ENCODE data around the gene PHC2. TPM values are rescaled to one million over a fixed set of nuclear protein-coding genes. Genes with fewer than 3 reads are reported as not detected.

Gene PHC2
- total and polyA plus RNA-seq, 9 of the 15 experiments (the other 6 are each of a cell fraction or from before 2014, with no cell fraction given): 3.1 to 67.6 (median 34.6) TPM

- TF ChIP-seq ZNF639 (CRISPR knock-in tag; conservative IDR thresholded peaks at IDR 0.05 in 1 of 2, IDR thresholded peaks at IDR 0.05 in 1 of 2) (peak in 1 of 2 experiments; percentile 86; a peak in 2 of 4 replicates), GABPB2 (CRISPR knock-in tag; conservative IDR thresholded peaks at IDR 0.05) (0 out of 2 replicates have a peak, but pooled peaks have one; percentile 56), HMGN3 (IDR thresholded peaks at IDR 0.05; ENCODE audit: borderline replicate concordance, extremely low read depth, insufficient read length, low read depth, low read length) (peak; percentile 79), ZNF717 (CRISPR knock-in tag; IDR thresholded peaks at IDR 0.05) (no peak), HMG20B (CRISPR knock-in tag; IDR thresholded peaks at IDR 0.05) (0 out of 2 replicates have a peak, but pooled peaks have one; percentile 33), HMG20A (CRISPR knock-in tag; conservative IDR thresholded peaks at IDR 0.05) (no peak), ZNF740 (CRISPR knock-in tag; IDR thresholded peaks at IDR 0.05) (peak; percentile 54; the same call in 1 of the 2 replicates), ZNF740 (tag; IDR thresholded peaks at IDR 0.05) (no peak), HDAC1 (IDR thresholded peaks at IDR 0.05) (peak in 1 of 2 experiments; percentile 79; a peak in 2 of 4 replicates), HOXB6 (CRISPR knock-in tag; IDR thresholded peaks at IDR 0.05; ENCODE audit: borderline replicate concordance) (no peak), SRSF1 (IDR thresholded peaks at IDR 0.05; ENCODE audit: low read depth, low read length) (peak; percentile 64; the same call in 1 of the 2 replicates), ZBTB2 (IDR thresholded peaks at IDR 0.05) (peak; percentile 72; the same call in 1 of the 2 replicates), TCF7 (IDR thresholded peaks at IDR 0.05; ENCODE audit: borderline replicate concordance) (no peak), SMAD1 (IDR thresholded peaks at IDR 0.05; ENCODE audit: low read depth, low read length, partially characterized antibody) (peak; percentile 32), SMAD3 (CRISPR knock-in tag; conservative IDR thresholded peaks at IDR 0.05) (no peak), PKNOX1 (IDR thresholded peaks at IDR 0.05) (no peak), MTA1 (IDR thresholded peaks at IDR 0.05; ENCODE audit: borderline replicate concordance) (0 out of 2 replicates have a peak, but pooled peaks have one; percentile 50), HIVEP1 (CRISPR knock-in tag; IDR thresholded peaks at IDR 0.05) (0 out of 2 replicates have a peak, but pooled peaks have one; percentile 10), ZNF583 (CRISPR knock-in tag; IDR thresholded peaks at IDR 0.05) (0 out of 2 replicates have a peak, but pooled peaks have one; percentile 54)
These were observed 80.9 kb downstream of the PHC2 start (continued) for GRCh38 chr1:33349778-33350610.

Data from K562 (cell line).